ENCODE results near the gene LFNG.

Gene LFNG

GRCh38 chr7:2526659-2527504, 7.3 kb downstream of the LFNG start:
- H3K36me3 ChIP-seq (ENCODE audit: control insufficient read depth, low read length), result no peaks in the 10 kb centered on the region
- H4K20me1 ChIP-seq (ENCODE audit: control insufficient read depth, insufficient read depth, low read depth, low read length), result peaks cover 5% of the 10 kb centered on the region; the same call in 1 of the 2 replicates
- H3K79me2 ChIP-seq (ENCODE audit: control insufficient read depth, low read length), result no peaks in the 10 kb centered on the region
- no peak overlapping the region for H3K27ac ChIP-seq (ENCODE audit: low read depth, low read length)
- no peak for TF ChIP-seq EZH2phosphoT487 (IDR thresholded peaks at IDR 0.05; ENCODE audit: borderline replicate concordance, low read length)
- no peak for TF ChIP-seq CTCF (IDR thresholded peaks at IDR 0.05; ENCODE audit: low read depth, low read length, poor library complexity, severe bottlenecking)
- no peak overlapping the region for H3K4me3 ChIP-seq (ENCODE audit: low read length)
- no peaks in the 10 kb centered on the region for H3K9me3 ChIP-seq (ENCODE audit: control insufficient read depth, insufficient read depth, low read length)
- peaks cover 47% of the 10 kb centered on the region for H3K4me1 ChIP-seq (ENCODE audit: control insufficient read depth, low read length)
- H3K9me2 ChIP-seq (replicated peaks; ENCODE audit: control insufficient read depth, low read length), result no peaks in the 10 kb centered on the region
- H3K4me2 ChIP-seq (ENCODE audit: low read length), result no peak overlapping the region
- peaks cover 35% of the 10 kb centered on the region for H3K27me3 ChIP-seq (ENCODE audit: control insufficient read depth, low read length)
- peaks cover 9% of the 10 kb centered on the region for H3F3A ChIP-seq (ENCODE audit: control insufficient read depth, insufficient read depth)

GRCh38 chr7:2527505-2528467, 8.2 kb downstream of the LFNG start:
- Histone ChIP-seq H3K4me2 (ENCODE audit: low read length) (no peak overlapping the region), H3K9me3 (ENCODE audit: control insufficient read depth, insufficient read depth, low read length) (no peaks in the 10 kb centered on the region), H3K27ac (ENCODE audit: low read depth, low read length) (no peak overlapping the region), H3K79me2 (ENCODE audit: control insufficient read depth, low read length) (no peaks in the 10 kb centered on the region), H3F3A (ENCODE audit: control insufficient read depth, insufficient read depth) (peaks cover 9% of the 10 kb centered on the region), H3K4me3 (ENCODE audit: low read length) (no peak overlapping the region), H3K9me2 (replicated peaks; ENCODE audit: control insufficient read depth, low read length) (no peaks in the 10 kb centered on the region), H3K36me3 (ENCODE audit: control insufficient read depth, low read length) (no peaks in the 10 kb centered on the region), H3K4me1 (ENCODE audit: control insufficient read depth, low read length) (peaks cover 40% of the 10 kb centered on the region), H3K27me3 (ENCODE audit: control insufficient read depth, low read length) (peaks cover 26% of the 10 kb centered on the region), H4K20me1 (ENCODE audit: control insufficient read depth, insufficient read depth, low read depth, low read length) (peaks cover 3% of the 10 kb centered on the region; the same call in 1 of the 2 replicates)
- TF ChIP-seq CTCF (IDR thresholded peaks at IDR 0.05; ENCODE audit: low read depth, low read length, poor library complexity, severe bottlenecking) (no peak), EZH2phosphoT487 (IDR thresholded peaks at IDR 0.05; ENCODE audit: borderline replicate concordance, low read length) (no peak)

GRCh38 chr7:2528481-2529095, 9.0 kb downstream of the LFNG start:
- H3K4me2 ChIP-seq (ENCODE audit: low read length), result peak overlapping the region; percentile 24
- TF ChIP-seq CTCF (IDR thresholded peaks at IDR 0.05; ENCODE audit: low read depth, low read length, poor library complexity, severe bottlenecking) (no peak), EZH2phosphoT487 (IDR thresholded peaks at IDR 0.05; ENCODE audit: borderline replicate concordance, low read length) (no peak)

More at GRCh38 chr7:2528481-2529095, 9.0 kb downstream of the LFNG start:
- no peaks in the 10 kb centered on the region for H3K79me2 ChIP-seq (ENCODE audit: control insufficient read depth, low read length)
- H3K4me3 ChIP-seq (ENCODE audit: low read length), result no peak overlapping the region
- no peaks in the 10 kb centered on the region for H3K9me2 ChIP-seq (replicated peaks; ENCODE audit: control insufficient read depth, low read length)
- H3K36me3 ChIP-seq (ENCODE audit: control insufficient read depth, low read length), result no peaks in the 10 kb centered on the region
- peaks cover 18% of the 10 kb centered on the region for H3K27me3 ChIP-seq (ENCODE audit: control insufficient read depth, low read length)
- peaks cover 40% of the 10 kb centered on the region for H3K4me1 ChIP-seq (ENCODE audit: control insufficient read depth, low read length)
- H4K20me1 ChIP-seq (ENCODE audit: control insufficient read depth, insufficient read depth, low read depth, low read length), result no peaks in the 10 kb centered on the region
- no peaks in the 10 kb centered on the region for H3K9me3 ChIP-seq (ENCODE audit: control insufficient read depth, insufficient read depth, low read length)
- H3F3A ChIP-seq (ENCODE audit: control insufficient read depth, insufficient read depth), result peaks cover 9% of the 10 kb centered on the region
- H3K27ac ChIP-seq (ENCODE audit: low read depth, low read length), result no peak overlapping the region
